Skeletal muscle tissue (tissue), 4 donors: ENCODE measurements around the gene BNC2. TPM values are rescaled to one million over a fixed set of nuclear protein-coding genes. Genes with fewer than 3 reads are reported as not detected.

Experiments
- H3K27ac ChIP-seq: one replicate; pipeline ENCODE4 v1.7.0; 2013; ENCODE audit warnings: mild to moderate bottlenecking, low read depth, low read length, inconsistent platforms
- H3K27me3 ChIP-seq, 3 donors: one replicate each; pipeline ENCODE4 v1.7.0; 2013; ENCODE audit warnings: low read length in 3 of 3; ENCODE audit not compliant: control insufficient read depth in 3 of 3, insufficient read depth in 3 of 3
- H3K36me3 ChIP-seq, 3 donors: one replicate each; pipeline ENCODE4 v1.7.0; 2013; ENCODE audit warnings: low read length in 3 of 3; ENCODE audit not compliant: control insufficient read depth in 3 of 3, insufficient read depth in 3 of 3
- H3K4me1 ChIP-seq, 3 donors: one replicate each; pipeline ENCODE4 v1.7.0; 2013; ENCODE audit warnings: low read length in 3 of 3, mild to moderate bottlenecking in 3 of 3; ENCODE audit not compliant: control insufficient read depth in 3 of 3, insufficient read depth in 3 of 3
- H3K4me3 ChIP-seq, 3 donors: one replicate each; pipeline ENCODE4 v1.7.0; 2013; ENCODE audit warnings: low read length in 3 of 3
- H3K9ac ChIP-seq, 3 donors: one replicate each; pipeline ENCODE4 v1.7.0; 2013; ENCODE audit warnings: low read length in 3 of 3, mild to moderate bottlenecking in 3 of 3, moderate library complexity in 2 of 3, low read depth in 1 of 3
- H3K9me3 ChIP-seq, 3 donors: one replicate each; pipeline ENCODE4 v1.7.0; 2013; ENCODE audit warnings: low read length in 3 of 3; ENCODE audit not compliant: control insufficient read depth in 3 of 3
- total RNA-seq: library from RNA; depleted of rRNA; stranded (reverse); fragments of >200 nt; gene quantifications from one replicate; pipeline ENCODE4 v1.2.3, GENCODE V29; 2014
- donor health status: Osteomylitis.

The BNC2 gene
- total RNA-seq, 1 donor from 2014 or later, result 10.4 TPM

- Histone ChIP-seq H3K9ac (no peak overlapping the region), H3K27ac (no peak overlapping the region), H3K4me3 (no peak overlapping the region)
Measured at GRCh38 chr9:16619402-16619801, 251.1 kb downstream of the BNC2 start.

GRCh38 chr9:16618524-16618923 lies 251.9 kb downstream of the BNC2 start:
- Histone ChIP-seq H3K27ac (no peak overlapping the region), H3K4me3 (no peak overlapping the region), H3K4me1 (no peaks in the 10 kb centered on the region), H3K27me3 (no peaks in the 10 kb centered on the region), H3K9ac (no peak overlapping the region), H3K36me3 (no peaks in the 10 kb centered on the region), H3K9me3 (no peaks in the 10 kb centered on the region)

More at GRCh38 chr9:16619402-16619801, 251.1 kb downstream of the BNC2 start:
- Histone ChIP-seq H3K4me1 (no peaks in the 10 kb centered on the region), H3K9me3 (no peaks in the 10 kb centered on the region), H3K27me3 (no peaks in the 10 kb centered on the region), H3K36me3 (no peaks in the 10 kb centered on the region)

GRCh38 chr9:16616686-16617085 lies 253.8 kb downstream of the BNC2 start:
- Histone ChIP-seq H3K27ac (no peak overlapping the region), H3K9ac (no peak overlapping the region)

GRCh38 chr9:16615451-16615850 lies 255.0 kb downstream of the BNC2 start:
- no peaks in the 10 kb centered on the region for H3K27me3 ChIP-seq
- H3K4me3 ChIP-seq, result no peak overlapping the region
- no peaks in the 10 kb centered on the region for H3K4me1 ChIP-seq
- H3K36me3 ChIP-seq, result no peaks in the 10 kb centered on the region
- H3K9ac ChIP-seq, result no peak overlapping the region
- H3K9me3 ChIP-seq, result no peaks in the 10 kb centered on the region
- no peak overlapping the region for H3K27ac ChIP-seq

More at GRCh38 chr9:16616686-16617085, 253.8 kb downstream of the BNC2 start:
- Histone ChIP-seq H3K4me3 (no peak overlapping the region), H3K36me3 (no peaks in the 10 kb centered on the region), H3K9me3 (no peaks in the 10 kb centered on the region), H3K27me3 (no peaks in the 10 kb centered on the region), H3K4me1 (no peaks in the 10 kb centered on the region)

- Histone ChIP-seq H3K4me1 (no peaks in the 10 kb centered on the region), H3K9me3 (no peaks in the 10 kb centered on the region), H3K9ac (no peak overlapping the region), H3K4me3 (no peak overlapping the region), H3K27ac (no peak overlapping the region), H3K36me3 (no peaks in the 10 kb centered on the region), H3K27me3 (no peaks in the 10 kb centered on the region)
Measured at GRCh38 chr9:16613605-16614004, 256.9 kb downstream of the BNC2 start.

- Histone ChIP-seq H3K27ac (no peak overlapping the region), H3K4me1 (no peaks in the 10 kb centered on the region), H3K27me3 (no peaks in the 10 kb centered on the region), H3K36me3 (no peaks in the 10 kb centered on the region), H3K9me3 (no peaks in the 10 kb centered on the region), H3K9ac (no peak overlapping the region), H3K4me3 (no peak overlapping the region)
Measured at GRCh38 chr9:16613051-16613450, 257.4 kb downstream of the BNC2 start.

- Histone ChIP-seq H3K36me3 (no peaks in the 10 kb centered on the region), H3K27ac (no peak overlapping the region), H3K27me3 (no peaks in the 10 kb centered on the region), H3K9me3 (no peaks in the 10 kb centered on the region), H3K9ac (no peak overlapping the region), H3K4me3 (no peak overlapping the region), H3K4me1 (no peaks in the 10 kb centered on the region)
Measured at GRCh38 chr9:16612627-16613026, 257.8 kb downstream of the BNC2 start.

GRCh38 chr9:16611983-16612382 lies 258.5 kb downstream of the BNC2 start:
- H3K4me1 ChIP-seq, result no peaks in the 10 kb centered on the region
- H3K9ac ChIP-seq, result no peak overlapping the region
- no peaks in the 10 kb centered on the region for H3K36me3 ChIP-seq
- no peak overlapping the region for H3K27ac ChIP-seq
- H3K4me3 ChIP-seq, result no peak overlapping the region
- H3K27me3 ChIP-seq, result no peaks in the 10 kb centered on the region
- no peaks in the 10 kb centered on the region for H3K9me3 ChIP-seq

- Histone ChIP-seq H3K9me3 (no peaks in the 10 kb centered on the region), H3K27me3 (no peaks in the 10 kb centered on the region), H3K4me1 (no peaks in the 10 kb centered on the region), H3K9ac (no peak overlapping the region), H3K27ac (no peak overlapping the region), H3K4me3 (no peak overlapping the region), H3K36me3 (no peaks in the 10 kb centered on the region)
Measured at GRCh38 chr9:16611001-16611400, 259.5 kb downstream of the BNC2 start.

- no peaks in the 10 kb centered on the region for H3K36me3 ChIP-seq
- no peak overlapping the region for H3K9ac ChIP-seq
- H3K4me1 ChIP-seq, result no peaks in the 10 kb centered on the region
- no peak overlapping the region for H3K27ac ChIP-seq
- H3K27me3 ChIP-seq, result no peaks in the 10 kb centered on the region
- H3K9me3 ChIP-seq, result no peaks in the 10 kb centered on the region
- no peak overlapping the region for H3K4me3 ChIP-seq
Measured at GRCh38 chr9:16610538-16610937, 259.9 kb downstream of the BNC2 start.

- no peaks in the 10 kb centered on the region for H3K9me3 ChIP-seq
- no peaks in the 10 kb centered on the region for H3K36me3 ChIP-seq
- no peaks in the 10 kb centered on the region for H3K27me3 ChIP-seq
- no peaks in the 10 kb centered on the region for H3K4me1 ChIP-seq
- H3K9ac ChIP-seq, result no peak overlapping the region
- no peak overlapping the region for H3K4me3 ChIP-seq
- no peak overlapping the region for H3K27ac ChIP-seq
Measured at GRCh38 chr9:16608906-16609305, 261.6 kb downstream of the BNC2 start.
